GM12865 (cell line): ENCODE data around the gene ZNF280A.
A peak's percentile ranks its signal among the peaks of the same experiment; 100 is the strongest.

Source experiments
- DNase-seq: peaks from one replicate; pipeline ENCODE4 v3.0.0; 2010; ENCODE audit warnings: low read depth
- H3K4me3 ChIP-seq: 2 replicates; pipeline ENCODE4 v1.5.1; 2011; ENCODE audit warnings: mild to moderate bottlenecking, low read depth, low read length, control low read depth
- CTCF ChIP-seq: IDR thresholded peaks from 2 replicates; pipeline ENCODE4 v1.5.1; 2011; ENCODE audit warnings: low read length, control low read depth, low read depth, inconsistent platforms; ENCODE audit not compliant: insufficient read depth; ENCODE audit errors: missing control alignments

Gene ZNF280A

GRCh38 chr22:22520020-22520656, at the start of gene ZNF280A:
ZNF280A (minus strand) TSS chr22:22520270; CDS start chr22:22515630, 4,640 bp downstream.
- no peak for DNase-seq
- no peak within 1 kb of the TSS for H3K4me3 ChIP-seq
- TF ChIP-seq CTCF = no peak

DNA sequence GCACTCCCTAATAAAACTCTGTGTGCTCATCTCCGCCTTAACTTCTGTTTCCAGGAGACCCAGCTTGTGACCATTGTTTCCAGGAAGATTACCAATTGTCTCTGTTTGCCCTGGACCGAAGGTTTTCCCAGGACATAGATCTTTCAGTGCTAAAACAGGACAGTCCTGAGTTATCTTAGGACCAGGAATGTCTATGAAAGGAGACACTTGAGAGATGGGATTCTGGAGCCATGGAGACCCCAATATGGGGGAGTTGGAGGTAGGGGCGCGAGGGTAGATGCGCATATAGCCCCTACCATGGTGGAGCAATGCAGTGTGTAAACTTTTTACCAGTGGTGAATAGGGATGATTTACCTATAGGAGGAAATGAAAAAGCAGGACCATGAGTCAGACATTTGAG, 49.1 kb upstream of the ZNF280A start:
- no peak for DNase-seq
- H3K4me3 ChIP-seq = no peak overlapping the region
- no peak for TF ChIP-seq CTCF

DNA sequence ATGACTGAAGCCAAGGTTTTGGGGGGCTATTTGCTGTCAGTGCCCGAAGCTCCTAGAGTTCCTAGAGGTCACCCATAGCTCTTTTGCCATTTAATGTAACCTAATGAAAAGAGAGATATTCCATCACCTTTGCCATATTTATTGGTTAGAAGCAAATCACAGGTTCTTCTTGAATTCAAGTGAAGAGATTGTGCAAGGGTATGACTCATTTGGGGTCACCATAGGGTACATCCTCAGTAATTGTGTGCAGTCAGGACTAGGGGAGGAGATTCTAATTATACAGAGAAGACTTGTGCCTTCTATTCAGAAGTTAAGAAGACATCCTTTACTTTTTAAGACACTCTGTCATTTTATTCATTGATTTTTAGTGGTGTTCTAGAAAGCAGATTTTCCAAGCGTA, 45.9 kb upstream of the ZNF280A start:
- no peak overlapping the region for H3K4me3 ChIP-seq
- no peak for DNase-seq
- TF ChIP-seq CTCF = no peak

GRCh38 chr22:22558972-22559603, 39.0 kb upstream of the ZNF280A start, which contains the start of gene PRAME:
PRAME (minus strand) TSS chr22:22559265; CDS start chr22:22556832, 2,433 bp downstream.
- peak; percentile 69 for TF ChIP-seq CTCF
- no peak within 1 kb of the TSS for H3K4me3 ChIP-seq

GRCh38 chr22:22558071-22558971, 38.3 kb upstream of the ZNF280A start:
- H3K4me3 ChIP-seq = no peak overlapping the region
- DNase-seq = no peak
- no peak for TF ChIP-seq CTCF

More at GRCh38 chr22:22558972-22559603, 39.0 kb upstream of the ZNF280A start, which contains the start of gene PRAME:
- peak; percentile 76 for DNase-seq

DNA sequence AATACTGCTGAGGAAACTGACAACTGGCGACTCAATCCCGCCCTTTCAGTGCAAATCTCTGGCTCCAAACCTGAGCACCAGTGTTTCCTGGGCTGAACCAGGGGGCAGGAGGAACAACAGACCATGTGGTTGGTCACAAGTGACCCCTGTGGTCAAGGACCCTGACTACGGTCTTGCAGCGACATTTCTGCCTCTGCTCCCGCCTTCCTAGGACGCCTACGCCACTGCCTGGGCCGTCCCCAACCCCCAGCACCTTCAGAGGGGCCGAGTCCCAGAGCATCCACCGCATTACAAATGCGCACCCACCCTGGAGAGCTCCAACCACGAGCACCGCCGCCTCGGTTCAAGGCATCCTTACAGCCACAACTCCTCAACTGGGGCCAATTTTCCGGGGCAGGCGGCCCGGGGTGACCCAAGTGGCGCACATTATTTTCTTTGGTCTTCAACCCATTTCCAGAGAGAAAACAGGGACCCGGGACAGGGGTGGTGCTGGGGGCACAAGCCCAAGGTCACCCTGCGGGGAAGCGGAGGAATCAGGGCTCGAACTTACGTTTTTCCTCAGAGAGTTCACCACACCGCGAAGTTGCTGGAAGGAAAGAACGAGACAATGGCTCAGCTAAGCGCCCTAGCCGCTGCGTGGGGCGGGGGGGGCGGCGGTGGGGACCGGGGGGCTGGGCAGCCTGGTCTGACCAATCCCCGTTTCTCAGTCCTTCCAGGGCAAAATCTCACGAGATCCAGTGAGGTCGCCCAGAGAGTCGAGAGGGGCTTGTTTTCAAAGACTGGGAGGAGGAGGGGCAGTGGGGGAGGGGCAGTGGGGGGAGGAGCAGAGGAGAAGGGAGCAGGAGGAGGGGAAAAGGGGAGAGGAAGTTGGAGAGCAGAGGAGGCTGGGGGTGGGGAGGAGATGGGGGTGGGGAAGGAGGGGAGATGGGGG, 37.2 kb upstream of the ZNF280A start:
- no peak for DNase-seq
- no peak overlapping the region for H3K4me3 ChIP-seq

More for the DNA sequence above, 37.2 kb upstream of the ZNF280A start:
- no peak for TF ChIP-seq CTCF
